HUES6 (cell line): Measurements from ENCODE around the gene TSN.

ENCODE experiments used
- H3K27ac ChIP-seq: 2 replicates; pipeline ENCODE4 v1.7.0; 2013; ENCODE audit warnings: low read depth, mild to moderate bottlenecking, low read length, inconsistent platforms
- H3K27me3 ChIP-seq: 2 replicates; pipeline ENCODE4 v1.6.1; 2013; ENCODE audit warnings: low read length; ENCODE audit not compliant: control insufficient read depth, insufficient read depth
- H3K36me3 ChIP-seq: 2 replicates; pipeline ENCODE4 v1.6.1; 2013; ENCODE audit warnings: low read length; ENCODE audit not compliant: control insufficient read depth, insufficient read depth
- H3K4me1 ChIP-seq: 2 replicates; pipeline ENCODE4 v1.6.1; 2013; ENCODE audit warnings: low read length; ENCODE audit not compliant: control insufficient read depth, insufficient read depth
- H3K4me3 ChIP-seq: 2 replicates; pipeline ENCODE4 v1.5.1; 2013; ENCODE audit warnings: low read depth, low read length
- H3K9ac ChIP-seq: one replicate; pipeline ENCODE4 v1.6.1; 2013; ENCODE audit warnings: mild to moderate bottlenecking, low read length
- H3K9me3 ChIP-seq: 2 replicates; pipeline ENCODE4 v1.6.1; 2013; ENCODE audit warnings: low read depth, low read length; ENCODE audit not compliant: control insufficient read depth, insufficient read depth

Gene TSN

DNA sequence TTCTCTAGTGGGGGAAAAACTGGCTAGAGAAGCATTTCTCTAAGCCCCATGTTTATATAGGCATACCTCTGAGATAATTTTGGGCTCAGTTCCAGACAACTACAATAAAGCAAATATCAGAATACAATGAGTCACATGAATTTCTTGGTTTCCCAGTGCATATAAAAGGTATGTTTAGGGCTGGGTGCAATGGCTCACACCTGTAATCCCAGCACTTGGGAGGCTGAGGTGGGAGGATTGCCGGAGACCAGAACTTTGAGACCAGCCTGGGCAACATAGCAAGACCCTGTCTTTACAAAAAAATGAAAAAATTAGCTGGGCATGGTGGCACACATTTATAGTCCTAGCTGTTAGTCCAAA is 22.2 kb downstream of the TSN start:
- no peak overlapping the region for H3K27ac ChIP-seq
- no peaks in the 10 kb centered on the region for H3K27me3 ChIP-seq
- no peaks in the 10 kb centered on the region for H3K36me3 ChIP-seq
- H3K9me3 ChIP-seq, result no peaks in the 10 kb centered on the region
- no peak overlapping the region for H3K9ac ChIP-seq
- H3K4me1 ChIP-seq, result peaks cover 4% of the 10 kb centered on the region; the same call in 1 of the 2 replicates
- H3K4me3 ChIP-seq, result no peak overlapping the region

- no peak overlapping the region for H3K4me3 ChIP-seq
- H3K36me3 ChIP-seq, result no peaks in the 10 kb centered on the region
- no peaks in the 10 kb centered on the region for H3K27me3 ChIP-seq
- H3K9me3 ChIP-seq, result no peaks in the 10 kb centered on the region
- no peak overlapping the region for H3K27ac ChIP-seq
- H3K4me1 ChIP-seq, result peaks cover 4% of the 10 kb centered on the region; the same call in 1 of the 2 replicates
- no peak overlapping the region for H3K9ac ChIP-seq
Observed at GRCh38 chr2:121778741-121779487, 23.5 kb downstream of the TSN start.

- H3K27ac ChIP-seq, result no peak overlapping the region
Observed at GRCh38 chr2:121783180-121783579, 27.7 kb downstream of the TSN start.

DNA sequence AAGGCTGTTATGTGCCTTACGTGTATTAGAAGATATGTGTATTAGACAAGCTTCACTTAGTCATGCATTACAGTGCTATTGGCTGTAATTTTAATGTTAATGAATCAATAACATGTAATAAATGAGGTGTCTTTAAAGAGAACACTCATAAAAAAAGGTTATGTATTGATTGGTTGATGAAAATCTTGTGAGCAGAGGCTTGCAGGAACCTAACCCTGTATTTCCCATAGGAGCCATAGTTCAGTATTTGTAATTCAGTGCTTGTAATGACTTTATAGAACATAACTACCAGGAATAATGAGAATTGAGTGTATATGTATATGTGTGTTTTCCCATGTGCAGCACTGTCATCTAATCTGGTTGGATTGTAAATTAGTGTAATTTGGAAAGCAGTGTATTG is 33.2 kb downstream of the TSN start:
- Histone ChIP-seq H3K36me3 (no peaks in the 10 kb centered on the region), H3K4me3 (no peak overlapping the region), H3K27me3 (no peaks in the 10 kb centered on the region), H3K9me3 (peaks cover 9% of the 10 kb centered on the region), H3K27ac (no peak overlapping the region), H3K4me1 (peaks cover 32% of the 10 kb centered on the region), H3K9ac (no peak overlapping the region)

More at GRCh38 chr2:121783180-121783579, 27.7 kb downstream of the TSN start:
- no peak overlapping the region for H3K9ac ChIP-seq
- H3K27me3 ChIP-seq, result no peaks in the 10 kb centered on the region
- peaks cover under 1% of the 10 kb centered on the region; the same call in 1 of the 2 replicates for H3K9me3 ChIP-seq
- peaks cover 4% of the 10 kb centered on the region; the same call in 1 of the 2 replicates for H3K4me1 ChIP-seq
- H3K4me3 ChIP-seq, result no peak overlapping the region
- H3K36me3 ChIP-seq, result no peaks in the 10 kb centered on the region

DNA sequence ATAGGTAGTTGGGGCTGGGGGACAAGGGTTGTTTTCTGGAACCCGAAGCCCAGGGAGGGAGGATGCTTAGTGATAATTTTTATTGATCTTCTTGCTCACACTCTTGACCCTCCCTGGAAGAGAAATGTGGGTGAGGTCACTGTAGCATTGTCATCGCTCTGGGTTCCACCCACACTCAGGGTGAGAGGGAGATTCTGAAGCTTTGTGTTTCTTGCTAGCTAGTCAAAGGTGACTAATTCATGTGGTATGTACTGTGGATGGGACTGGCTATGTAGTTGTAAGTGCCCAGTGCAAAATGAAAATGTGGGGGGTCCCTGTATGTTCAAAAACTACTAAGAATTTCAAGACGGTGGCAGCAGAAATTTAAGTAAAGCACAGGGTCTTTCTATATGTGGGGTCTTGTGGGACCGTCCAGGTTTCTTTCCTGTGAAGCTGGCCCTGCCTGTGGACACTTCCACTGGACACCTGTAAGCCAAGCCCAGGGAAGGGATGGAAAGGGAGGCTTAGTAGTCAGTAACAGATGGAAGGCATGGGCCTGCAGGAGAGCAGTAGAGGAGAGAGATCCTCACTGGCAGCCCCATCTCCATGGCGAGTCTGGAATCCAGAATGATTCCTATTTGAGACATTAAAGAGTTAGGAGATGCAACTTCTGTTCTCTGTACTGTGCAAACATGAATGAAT is 35.0 kb downstream of the TSN start:
- Histone ChIP-seq H3K27me3 (no peaks in the 10 kb centered on the region), H3K9ac (peak overlapping the region; percentile 61), H3K9me3 (peaks cover 9% of the 10 kb centered on the region), H3K4me3 (no peak overlapping the region; the same call in 1 of the 2 replicates), H3K27ac (peak overlapping the region; percentile 88), H3K4me1 (peaks cover 32% of the 10 kb centered on the region), H3K36me3 (no peaks in the 10 kb centered on the region)

DNA sequence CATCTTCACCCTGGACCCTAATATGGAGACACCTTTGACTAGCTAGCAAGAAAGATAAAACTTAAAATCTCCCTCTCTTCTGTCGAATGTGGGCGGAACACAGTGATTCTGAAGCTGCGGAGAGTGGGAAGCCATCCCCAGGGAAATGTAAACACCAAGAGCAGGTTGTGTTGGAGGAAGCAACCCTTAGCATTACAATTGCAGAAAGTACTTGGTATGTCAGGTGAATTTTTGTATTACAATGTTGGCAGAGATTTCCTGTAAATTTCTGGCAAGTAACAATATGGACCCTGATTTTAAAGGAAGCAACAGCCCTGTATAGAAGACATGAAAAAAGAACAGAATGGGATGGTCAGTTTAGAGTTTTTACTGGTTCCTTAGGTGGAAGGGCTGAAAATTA is 35.8 kb downstream of the TSN start:
- peaks cover 9% of the 10 kb centered on the region for H3K9me3 ChIP-seq
- peak overlapping the region; percentile 61 for H3K9ac ChIP-seq
- H3K27me3 ChIP-seq, result no peaks in the 10 kb centered on the region
- H3K36me3 ChIP-seq, result no peaks in the 10 kb centered on the region
- peak overlapping the region; percentile 29 for H3K4me3 ChIP-seq
- peak overlapping the region; percentile 88 for H3K27ac ChIP-seq
- peaks cover 32% of the 10 kb centered on the region for H3K4me1 ChIP-seq

DNA sequence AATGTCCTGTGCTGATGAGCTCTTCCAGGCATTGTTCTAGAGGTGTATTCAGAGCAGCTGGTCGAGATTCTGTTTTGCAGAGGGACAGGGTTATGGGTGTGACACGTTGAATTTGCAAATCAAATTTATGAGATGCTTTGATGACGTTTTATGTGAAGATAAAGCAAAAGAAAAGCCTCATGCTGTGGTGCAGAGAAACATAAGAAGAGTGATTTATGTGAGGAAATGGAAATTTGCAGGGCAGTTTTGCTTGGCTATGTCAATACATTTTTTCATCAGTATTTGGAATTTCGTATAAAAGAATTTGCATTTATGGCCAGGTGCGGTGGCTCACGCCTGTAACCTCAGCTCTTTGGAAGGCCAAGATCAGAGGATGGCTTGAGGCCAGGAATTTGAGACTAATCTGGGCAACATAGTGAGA is 36.4 kb downstream of the TSN start:
- no peaks in the 10 kb centered on the region for H3K27me3 ChIP-seq
- peaks cover 32% of the 10 kb centered on the region for H3K4me1 ChIP-seq
- peak overlapping the region; percentile 24 for H3K4me3 ChIP-seq
- peak overlapping the region; percentile 87 for H3K27ac ChIP-seq
- peak overlapping the region; percentile 58 for H3K9ac ChIP-seq
- H3K36me3 ChIP-seq, result no peaks in the 10 kb centered on the region
- H3K9me3 ChIP-seq, result peaks cover 9% of the 10 kb centered on the region

DNA sequence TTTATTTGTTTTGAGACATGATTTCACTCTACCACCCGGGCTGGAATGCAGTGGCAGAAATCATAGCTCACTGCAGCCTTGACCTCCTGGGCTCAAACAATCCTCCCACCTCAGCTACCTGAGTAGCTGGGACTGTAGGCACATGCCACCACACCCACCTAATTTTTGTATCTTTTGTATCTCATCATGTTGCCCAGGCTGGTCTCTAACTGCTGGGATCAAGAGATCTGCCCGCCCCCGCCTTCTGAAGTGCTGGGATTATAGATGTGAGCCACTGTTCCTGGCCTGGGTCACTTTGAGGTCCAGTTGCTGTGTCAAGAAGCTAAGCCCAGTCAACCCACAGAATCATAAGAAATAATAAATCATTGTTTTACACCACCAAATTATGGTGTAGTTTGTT is 38.4 kb downstream of the TSN start:
- Histone ChIP-seq H3K36me3 (no peaks in the 10 kb centered on the region), H3K27me3 (no peaks in the 10 kb centered on the region), H3K4me3 (no peak overlapping the region), H3K27ac (no peak overlapping the region), H3K4me1 (peaks cover 37% of the 10 kb centered on the region), H3K9me3 (peaks cover 1% of the 10 kb centered on the region; the same call in 1 of the 2 replicates), H3K9ac (no peak overlapping the region)

DNA sequence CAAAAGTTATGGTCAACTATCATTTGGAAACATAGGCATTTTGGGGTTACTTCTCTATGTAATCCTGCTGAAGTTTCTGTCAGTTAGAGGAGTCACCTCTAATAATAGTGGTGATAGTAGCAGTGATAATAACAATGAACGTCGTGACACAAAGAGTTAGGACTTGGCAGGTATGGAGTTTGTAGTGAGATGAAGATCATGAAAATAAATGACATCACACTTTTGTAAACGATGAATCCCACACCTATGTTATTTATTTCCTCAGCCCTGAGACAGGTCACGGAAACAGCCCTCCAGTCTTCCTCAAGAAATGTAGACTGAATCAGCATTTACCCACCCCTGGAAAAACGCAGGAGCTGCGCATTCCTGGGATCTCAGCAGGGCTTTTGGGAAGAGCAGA is 38.8 kb downstream of the TSN start:
- no peaks in the 10 kb centered on the region for H3K27me3 ChIP-seq
- no peaks in the 10 kb centered on the region for H3K36me3 ChIP-seq
- no peak overlapping the region for H3K4me3 ChIP-seq
- peaks cover 36% of the 10 kb centered on the region for H3K4me1 ChIP-seq
- no peaks in the 10 kb centered on the region for H3K9me3 ChIP-seq
- no peak overlapping the region for H3K9ac ChIP-seq
- H3K27ac ChIP-seq, result no peak overlapping the region

DNA sequence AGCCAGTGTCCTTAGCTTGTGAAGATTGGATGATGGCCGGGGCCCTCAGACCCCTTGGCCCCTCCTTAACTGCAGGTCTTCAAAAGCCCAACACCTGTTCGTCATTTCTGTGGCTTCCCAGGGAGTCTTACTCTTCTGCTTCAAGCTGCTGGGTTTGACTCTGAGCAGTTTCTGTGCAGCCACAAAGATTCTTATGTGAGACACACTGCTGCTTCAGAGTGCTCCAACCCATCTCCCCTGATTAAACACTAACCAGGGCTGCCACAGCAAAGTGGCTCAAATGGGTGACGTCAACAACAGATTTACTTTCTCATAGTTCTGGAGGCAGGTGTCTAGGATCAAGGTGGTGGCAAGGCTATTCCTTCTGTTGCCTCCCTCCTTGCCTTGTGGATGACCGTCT is 40.8 kb downstream of the TSN start:
- Histone ChIP-seq H3K4me3 (no peak overlapping the region), H3K27me3 (no peaks in the 10 kb centered on the region), H3K36me3 (no peaks in the 10 kb centered on the region), H3K9ac (no peak overlapping the region), H3K27ac (no peak overlapping the region), H3K9me3 (no peaks in the 10 kb centered on the region), H3K4me1 (peaks cover 17% of the 10 kb centered on the region)

DNA sequence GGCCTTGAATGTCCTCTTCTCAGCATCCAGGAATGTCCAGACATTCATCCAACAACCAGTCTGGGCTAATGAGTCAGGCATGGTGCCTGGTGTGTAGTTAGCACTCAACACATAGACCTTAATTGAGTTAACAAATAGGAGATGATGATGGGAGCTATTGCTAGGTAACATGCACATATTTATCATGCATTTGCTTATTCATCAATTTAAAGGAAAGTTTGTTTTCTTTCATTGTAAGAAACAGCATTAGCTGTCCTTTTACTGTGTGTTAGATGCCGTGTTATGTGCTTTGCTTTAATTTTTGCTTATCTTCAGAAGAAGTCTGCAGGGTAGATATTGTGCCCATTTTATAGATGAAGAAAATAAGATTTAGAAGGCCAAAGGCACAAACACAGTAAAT is 43.2 kb downstream of the TSN start:
- Histone ChIP-seq H3K27me3 (no peaks in the 10 kb centered on the region), H3K27ac (no peak overlapping the region), H3K9ac (no peak overlapping the region), H3K4me3 (no peak overlapping the region), H3K36me3 (no peaks in the 10 kb centered on the region), H3K9me3 (no peaks in the 10 kb centered on the region), H3K4me1 (peaks cover 7% of the 10 kb centered on the region)
